A673 (cell line): Measurements from ENCODE around the gene GIMD1. TPM values are rescaled to one million over a fixed set of nuclear protein-coding genes. Genes with fewer than 3 reads are reported as not detected.
"Not testable (repeated sequence)": the region's sequence is repeated elsewhere in the genome, so short reads cannot be mapped to it uniquely, and the experiment has no call there.

Source experiments
- BruUV-seq: library from RNA; stranded (reverse); fragments of 400-500 nt; replicated peaks from 2 replicates; lab custom pipeline; 2021; lab: Mats Ljungman, UMichigan
- CTCF ChIA-PET: fragments of 300-600 bp; sonication (Branson Sonifier 250); formaldehyde crosslinking; loops from one replicate; lab custom pipeline; 2022; ENCODE audit warnings: antibody characterized with exemption; lab: Charles Lee
- POLR2A ChIA-PET: fragments of 300-600 bp; sonication (Branson Sonifier 250); formaldehyde crosslinking; loops from one replicate; lab custom pipeline; 2022; ENCODE audit warnings: antibody characterized with exemption; ENCODE audit not compliant: low non-redundant PET; lab: Charles Lee
- DNase-seq: peaks from one replicate; pipeline ENCODE4 v3.0.0-alpha.2; 2015; ENCODE audit warnings: low spot score
- H3K27ac ChIP-seq: fragments of 200-600 bp; sonication (generic); 2 replicates; pipeline ENCODE4 v1.5.1; 2016; ENCODE audit warnings: mixed run types, low read depth, mild to moderate bottlenecking, mixed read lengths, antibody characterized with exemption, low read length; ENCODE audit not compliant: poor library complexity, severe bottlenecking
- H3K27me3 ChIP-seq: fragments of 200-600 bp; sonication (generic); replicated peaks from 2 replicates; pipeline ENCODE4 v1.6.1; 2017; ENCODE audit warnings: mixed run types, low read depth, mild to moderate bottlenecking, mixed read lengths, antibody characterized with exemption, low read length; ENCODE audit not compliant: insufficient read depth, poor library complexity
- H3K36me3 ChIP-seq: fragments of 200-600 bp; sonication (generic); 2 replicates; pipeline ENCODE4 v1.6.1; 2016; ENCODE audit warnings: mixed run types, mild to moderate bottlenecking, mixed read lengths, antibody characterized with exemption, low read length; ENCODE audit not compliant: insufficient read depth, poor library complexity, severe bottlenecking
- H3K4me1 ChIP-seq: fragments of 200-600 bp; sonication (generic); 2 replicates; pipeline ENCODE4 v1.6.1; 2017; ENCODE audit warnings: mixed run types, mild to moderate bottlenecking, mixed read lengths, antibody characterized with exemption, low read length; ENCODE audit not compliant: insufficient read depth, poor library complexity, severe bottlenecking
- H3K4me3 ChIP-seq: fragments of 200-600 bp; sonication (generic); 2 replicates; pipeline ENCODE4 v1.5.1; 2016; ENCODE audit warnings: low read depth, mixed run types, mild to moderate bottlenecking, mixed read lengths, low read length; ENCODE audit not compliant: poor library complexity, severe bottlenecking
- H3K9me3 ChIP-seq: fragments of 200-600 bp; sonication (generic); 2 replicates; pipeline ENCODE4 v1.6.1; 2016; ENCODE audit warnings: mixed run types, low read depth, mild to moderate bottlenecking, mixed read lengths, antibody characterized with exemption, low read length; ENCODE audit not compliant: poor library complexity, severe bottlenecking
- EZH2 ChIP-seq: fragments of 200-600 bp; sonication (generic); IDR thresholded peaks from 2 replicates; pipeline ENCODE4 v1.6.1; 2017; ENCODE audit warnings: borderline replicate concordance, low read depth, mild to moderate bottlenecking, mixed read lengths, antibody characterized with exemption, low read length; ENCODE audit not compliant: poor library complexity, severe bottlenecking
- intact Hi-C: fragments of 100-400 bp; cut with micrococcal nuclease; formaldehyde crosslinking; loops from one replicate; pipeline ENCODE4 v1.10.0; 2022; ENCODE audit not compliant: unreplicated experiment
- total RNA-seq: library from RNA; stranded (reverse); gene quantifications from 2 replicates; pipeline ENCODE4 v1.2.3, GENCODE V29; 2021
- TF ChIP-seq, protein P1 (sequence below): fragments of 300-800, 200-600 bp; sonication (generic); conservative IDR thresholded peaks from 2 replicates; pipeline ENCODE4 v1.5.1; 2017; ENCODE audit warnings: low read depth, mild to moderate bottlenecking, antibody characterized with exemption, low read length, moderate library complexity, mixed read lengths

GIMD1 gene
- total RNA-seq, 1 experiment from 2014 or later = not detected

DNA sequence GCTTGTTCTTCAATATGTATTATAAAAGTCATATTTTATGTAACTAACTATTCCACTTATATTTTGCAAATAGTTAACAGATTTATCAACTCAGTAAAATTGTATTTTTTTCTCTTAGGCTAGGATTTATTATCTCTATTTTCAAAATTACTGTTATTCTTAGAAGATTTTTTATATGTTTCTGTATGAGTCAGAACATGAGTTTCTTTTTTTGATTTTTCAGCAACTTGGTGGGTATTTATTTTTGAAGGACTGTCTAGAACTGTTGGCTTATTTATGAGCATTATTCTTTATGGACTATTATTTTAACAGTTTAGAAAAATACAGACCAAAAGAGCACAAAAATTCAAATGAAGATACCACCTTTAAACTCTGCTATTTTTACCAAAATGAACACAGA lies 45.5 kb downstream of the GIMD1 start:
- Histone ChIP-seq H3K4me1 (peaks cover 16% of the 10 kb centered on the region), H3K27me3 (no peaks in the 10 kb centered on the region), H3K36me3 (peaks cover 39% of the 10 kb centered on the region), H3K27ac (no peak overlapping the region), H3K4me3 (no peak overlapping the region), H3K9me3 (no peaks in the 10 kb centered on the region)
- ChIA-PET POLR2A (no interaction called here), CTCF (no interaction called here)
- DNase-seq = no peak
- no TSS peak for BruUV-seq
- TF ChIP-seq EZH2 = no peak
- TF ChIP-seq, protein P1, sequence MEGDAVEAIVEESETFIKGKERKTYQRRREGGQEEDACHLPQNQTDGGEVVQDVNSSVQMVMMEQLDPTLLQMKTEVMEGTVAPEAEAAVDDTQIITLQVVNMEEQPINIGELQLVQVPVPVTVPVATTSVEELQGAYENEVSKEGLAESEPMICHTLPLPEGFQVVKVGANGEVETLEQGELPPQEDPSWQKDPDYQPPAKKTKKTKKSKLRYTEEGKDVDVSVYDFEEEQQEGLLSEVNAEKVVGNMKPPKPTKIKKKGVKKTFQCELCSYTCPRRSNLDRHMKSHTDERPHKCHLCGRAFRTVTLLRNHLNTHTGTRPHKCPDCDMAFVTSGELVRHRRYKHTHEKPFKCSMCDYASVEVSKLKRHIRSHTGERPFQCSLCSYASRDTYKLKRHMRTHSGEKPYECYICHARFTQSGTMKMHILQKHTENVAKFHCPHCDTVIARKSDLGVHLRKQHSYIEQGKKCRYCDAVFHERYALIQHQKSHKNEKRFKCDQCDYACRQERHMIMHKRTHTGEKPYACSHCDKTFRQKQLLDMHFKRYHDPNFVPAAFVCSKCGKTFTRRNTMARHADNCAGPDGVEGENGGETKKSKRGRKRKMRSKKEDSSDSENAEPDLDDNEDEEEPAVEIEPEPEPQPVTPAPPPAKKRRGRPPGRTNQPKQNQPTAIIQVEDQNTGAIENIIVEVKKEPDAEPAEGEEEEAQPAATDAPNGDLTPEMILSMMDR = no peak
- intact Hi-C loops = no loop called here

- H3K27ac ChIP-seq, BruUV-seq, H3K27me3 ChIP-seq, DNase-seq, H3K4me3 ChIP-seq, intact Hi-C loops, H3K9me3 ChIP-seq, CTCF ChIA-PET: not testable (repeated sequence)
- peaks cover 26% of the 10 kb centered on the region for H3K36me3 ChIP-seq
- H3K4me1 ChIP-seq = peaks cover 22% of the 10 kb centered on the region
- POLR2A ChIA-PET = interaction anchor here (0.7 kb wide), 1 partner anchor 31 kb away, joined by 3 read pairs; no protein-coding TSS in a partner anchor
Measured at GRCh38 chr4:106321814-106322213, 46.8 kb downstream of the GIMD1 start.

DNA sequence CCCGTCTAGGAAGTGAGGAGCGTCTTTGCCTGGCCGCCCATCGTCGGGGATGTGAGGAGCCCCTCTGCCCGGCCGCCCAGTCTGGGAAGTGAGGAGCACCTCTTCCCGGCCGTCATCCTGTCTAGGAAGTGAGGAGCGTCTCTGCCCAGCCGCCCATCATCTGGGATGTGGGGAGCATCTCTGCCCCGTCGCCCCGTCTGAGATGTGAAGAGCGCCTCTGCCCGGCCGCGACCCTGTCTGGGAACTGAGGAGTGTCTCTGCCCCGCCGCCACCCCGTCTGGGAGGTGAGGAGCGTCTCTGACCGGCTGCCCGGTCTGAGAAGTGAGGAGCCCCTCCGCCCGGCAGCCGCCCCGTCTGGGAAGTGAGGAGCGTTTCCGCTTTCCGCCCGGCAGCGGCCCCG lies 47.4 kb downstream of the GIMD1 start:
- Histone ChIP-seq H3K4me1 (peaks cover 22% of the 10 kb centered on the region), H3K36me3 (peaks cover 21% of the 10 kb centered on the region)
- H3K27me3 ChIP-seq, DNase-seq, POLR2A ChIA-PET, H3K9me3 ChIP-seq, intact Hi-C loops, CTCF ChIA-PET, BruUV-seq, H3K27ac ChIP-seq, H3K4me3 ChIP-seq: not testable (repeated sequence)

- intact Hi-C loops = no loop called here
- ChIA-PET POLR2A (no interaction called here), CTCF (no interaction called here)
- Histone ChIP-seq H3K4me3 (no peak overlapping the region), H3K4me1 (peaks cover 22% of the 10 kb centered on the region), H3K9me3 (no peaks in the 10 kb centered on the region), H3K36me3 (peaks cover 11% of the 10 kb centered on the region), H3K27ac (no peak overlapping the region), H3K27me3 (no peaks in the 10 kb centered on the region)
- no peak for DNase-seq
- no TSS peak for BruUV-seq
- TF ChIP-seq EZH2 = no peak
- TF ChIP-seq, protein P1 = no peak
Measured at GRCh38 chr4:106320235-106320634, 48.3 kb downstream of the GIMD1 start.
